Progenitor cell of endocrine pancreas (in vitro differentiated cells): ENCODE data around the gene CCDC137. TPM values are rescaled to one million over a fixed set of nuclear protein-coding genes. Genes with fewer than 3 reads are reported as not detected.

Experiments
- DNase-seq: peaks from one replicate; pipeline ENCODE4 v3.0.0; 2021; ENCODE audit warnings: low spot score; ENCODE audit not compliant: unreplicated experiment
- H3K27ac Mint-ChIP-seq: 2 replicates; pipeline ENCODE4 v1.8.0; 2021; ENCODE audit warnings: mild to moderate bottlenecking, moderate library complexity, mixed read lengths
- H3K27me3 Mint-ChIP-seq: 2 replicates; pipeline ENCODE4 v1.8.0; 2021; ENCODE audit warnings: mixed read lengths
- H3K36me3 Mint-ChIP-seq: 2 replicates; pipeline ENCODE4 v1.8.0; 2022; ENCODE audit warnings: mixed read lengths; ENCODE audit not compliant: insufficient read depth
- H3K4me1 Mint-ChIP-seq: 2 replicates; pipeline ENCODE4 v1.8.0; 2021; ENCODE audit warnings: low read depth, mixed read lengths
- H3K4me3 Mint-ChIP-seq: 2 replicates; pipeline ENCODE4 v1.8.0; 2021; ENCODE audit warnings: low read depth, mild to moderate bottlenecking, moderate library complexity, mixed read lengths
- H3K9me3 Mint-ChIP-seq: 2 replicates; pipeline ENCODE4 v1.8.0; 2021; ENCODE audit warnings: low read depth, mixed read lengths
- total RNA-seq: library from RNA; stranded (reverse); gene quantifications from 2 replicates; pipeline ENCODE4 v1.2.1, GENCODE V29; 2021
- TF ChIP-seq, protein P1 (sequence below): fragments of 200-600 bp; sonication (generic); IDR thresholded peaks from one replicate; pipeline ENCODE4 v1.5.0; 2021; ENCODE audit warnings: antibody characterized with exemption, mild to moderate bottlenecking; ENCODE audit not compliant: unreplicated experiment

The CCDC137 gene
- total RNA-seq, 1 donor from 2014 or later = 26.6 TPM

DNA sequence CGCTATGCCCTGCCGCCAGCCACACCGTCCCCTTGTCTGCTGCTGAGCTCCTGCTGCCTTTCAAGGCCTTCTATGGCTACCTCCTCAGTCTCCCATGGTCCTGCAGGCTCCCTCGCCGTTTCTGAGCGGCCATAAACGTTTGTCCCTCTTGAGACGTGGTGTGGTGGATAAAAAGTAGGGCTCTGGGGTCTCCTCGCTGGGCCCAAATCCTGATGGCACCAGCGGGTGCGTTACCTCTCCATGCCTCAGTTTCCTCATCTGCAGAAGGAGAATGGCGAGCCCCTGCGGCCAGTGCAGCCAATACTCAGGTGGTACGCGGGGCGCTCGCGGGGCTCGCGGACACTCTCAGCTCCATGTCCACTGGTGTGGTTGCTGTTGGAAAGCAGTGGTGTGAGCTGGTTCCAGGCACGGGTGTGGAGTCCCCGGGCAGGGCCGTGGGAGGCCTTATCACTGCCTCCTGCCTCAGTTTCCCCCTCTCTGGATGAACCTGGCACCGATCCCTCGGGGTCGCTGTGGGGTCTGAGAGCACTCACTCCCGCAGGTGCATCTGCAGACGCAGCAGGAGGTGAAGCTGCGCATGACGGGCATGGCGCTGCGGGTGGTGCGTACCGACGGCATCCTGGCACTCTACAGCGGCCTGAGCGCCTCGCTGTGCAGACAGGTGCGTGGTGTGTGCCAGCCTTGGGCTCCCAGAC lies 48.0 kb downstream of the CCDC137 start:
- no peak overlapping the region for H3K4me3 Mint-ChIP-seq

DNA sequence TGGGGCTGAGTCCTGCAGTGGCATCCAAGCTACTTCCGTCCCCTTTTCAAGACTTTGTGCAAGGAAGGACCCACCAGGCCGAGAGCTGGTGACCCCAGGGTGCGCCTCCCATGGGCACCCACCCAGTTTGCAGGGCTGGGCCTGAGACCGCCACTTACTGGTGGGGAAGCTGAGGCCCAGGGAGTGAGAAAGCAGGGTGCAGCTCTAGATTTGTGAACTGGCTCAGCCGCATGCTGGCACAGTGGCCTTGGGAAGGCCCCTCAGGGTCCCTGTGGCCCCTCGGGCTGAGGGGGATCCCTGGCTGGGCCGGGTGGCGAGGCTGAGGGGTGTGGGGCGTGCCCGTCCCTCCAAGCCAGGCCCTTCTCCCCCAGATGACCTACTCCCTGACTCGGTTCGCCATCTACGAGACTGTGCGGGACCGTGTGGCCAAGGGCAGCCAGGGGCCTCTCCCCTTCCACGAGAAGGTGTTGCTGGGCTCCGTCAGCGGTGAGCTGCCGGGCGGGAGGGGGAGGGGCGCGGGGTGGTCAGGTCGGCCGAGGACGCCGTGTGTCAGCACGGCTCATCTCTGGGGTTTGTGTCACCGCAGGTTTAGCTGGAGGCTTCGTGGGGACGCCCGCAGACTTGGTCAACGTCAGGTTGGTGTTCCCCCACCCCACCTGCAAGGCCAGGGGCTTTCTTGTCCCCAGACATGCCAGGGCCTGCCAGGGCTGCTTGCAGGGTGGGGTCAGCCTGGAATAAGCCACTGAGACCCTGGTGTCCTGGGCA lies 48.8 kb downstream of the CCDC137 start:
- H3K36me3 Mint-ChIP-seq = peaks cover 1% of the 10 kb centered on the region
- H3K27ac Mint-ChIP-seq = no peak overlapping the region
- H3K27me3 Mint-ChIP-seq = peaks cover 5% of the 10 kb centered on the region
- TF ChIP-seq, protein P1, sequence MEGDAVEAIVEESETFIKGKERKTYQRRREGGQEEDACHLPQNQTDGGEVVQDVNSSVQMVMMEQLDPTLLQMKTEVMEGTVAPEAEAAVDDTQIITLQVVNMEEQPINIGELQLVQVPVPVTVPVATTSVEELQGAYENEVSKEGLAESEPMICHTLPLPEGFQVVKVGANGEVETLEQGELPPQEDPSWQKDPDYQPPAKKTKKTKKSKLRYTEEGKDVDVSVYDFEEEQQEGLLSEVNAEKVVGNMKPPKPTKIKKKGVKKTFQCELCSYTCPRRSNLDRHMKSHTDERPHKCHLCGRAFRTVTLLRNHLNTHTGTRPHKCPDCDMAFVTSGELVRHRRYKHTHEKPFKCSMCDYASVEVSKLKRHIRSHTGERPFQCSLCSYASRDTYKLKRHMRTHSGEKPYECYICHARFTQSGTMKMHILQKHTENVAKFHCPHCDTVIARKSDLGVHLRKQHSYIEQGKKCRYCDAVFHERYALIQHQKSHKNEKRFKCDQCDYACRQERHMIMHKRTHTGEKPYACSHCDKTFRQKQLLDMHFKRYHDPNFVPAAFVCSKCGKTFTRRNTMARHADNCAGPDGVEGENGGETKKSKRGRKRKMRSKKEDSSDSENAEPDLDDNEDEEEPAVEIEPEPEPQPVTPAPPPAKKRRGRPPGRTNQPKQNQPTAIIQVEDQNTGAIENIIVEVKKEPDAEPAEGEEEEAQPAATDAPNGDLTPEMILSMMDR = no peak
- H3K4me3 Mint-ChIP-seq = no peak overlapping the region
- no peaks in the 10 kb centered on the region for H3K9me3 Mint-ChIP-seq
- H3K4me1 Mint-ChIP-seq = peaks cover 20% of the 10 kb centered on the region
- DNase-seq = no peak

More for the DNA sequence above, 48.0 kb downstream of the CCDC137 start:
- TF ChIP-seq, protein P1 = no peak
- Mint-ChIP-seq H3K36me3 (peaks cover 1% of the 10 kb centered on the region), H3K9me3 (no peaks in the 10 kb centered on the region), H3K27me3 (peaks cover 5% of the 10 kb centered on the region), H3K4me1 (peaks cover 20% of the 10 kb centered on the region), H3K27ac (no peak overlapping the region)
- DNase-seq = no peak

DNA sequence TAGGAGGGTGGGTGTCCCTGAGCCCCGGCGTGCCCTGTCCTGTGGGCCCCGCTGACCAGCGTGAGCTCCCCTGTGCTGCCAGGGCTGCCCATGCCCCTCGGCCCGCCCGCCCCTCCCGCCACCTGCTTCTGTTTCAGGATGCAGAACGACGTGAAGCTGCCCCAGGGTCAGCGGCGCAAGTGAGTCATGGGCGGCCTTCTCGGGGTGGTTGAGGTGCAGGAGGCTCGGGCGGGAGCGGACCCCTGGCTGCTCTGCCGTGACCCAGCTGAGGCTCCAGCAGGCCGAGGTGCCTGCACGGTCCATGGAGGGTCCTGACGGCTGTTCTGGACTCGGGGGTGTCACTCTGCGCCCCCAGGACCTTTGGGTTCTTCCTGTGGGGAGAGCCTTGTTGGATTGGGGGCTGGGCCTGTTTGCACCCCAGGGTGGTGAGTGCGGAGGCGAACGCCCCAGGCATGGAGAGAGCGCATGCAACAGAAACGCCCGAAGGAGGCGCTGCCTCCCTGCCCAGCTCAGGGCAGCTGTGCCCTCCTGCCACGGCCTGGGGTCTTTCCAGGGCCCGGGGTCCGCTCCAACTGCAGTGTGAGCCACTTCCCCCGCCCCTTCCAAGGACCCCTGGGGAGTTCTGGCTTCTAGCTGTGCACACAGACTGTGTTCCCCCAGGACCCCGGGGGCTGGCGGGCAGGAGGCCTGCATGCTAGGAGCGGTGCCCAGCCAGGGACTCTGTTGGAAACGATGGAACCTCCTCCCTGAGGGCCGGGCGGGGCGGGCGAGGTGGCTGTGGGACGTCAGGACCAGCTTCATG lies 49.5 kb downstream of the CCDC137 start:
- H3K9me3 Mint-ChIP-seq = no peaks in the 10 kb centered on the region
- H3K27me3 Mint-ChIP-seq = no peaks in the 10 kb centered on the region
- no peak for DNase-seq
- no peak overlapping the region for H3K4me3 Mint-ChIP-seq
- no peak overlapping the region for H3K27ac Mint-ChIP-seq
- H3K4me1 Mint-ChIP-seq = peaks cover 13% of the 10 kb centered on the region
- TF ChIP-seq, protein P1 = no peak
- H3K36me3 Mint-ChIP-seq = peaks cover 1% of the 10 kb centered on the region

DNA sequence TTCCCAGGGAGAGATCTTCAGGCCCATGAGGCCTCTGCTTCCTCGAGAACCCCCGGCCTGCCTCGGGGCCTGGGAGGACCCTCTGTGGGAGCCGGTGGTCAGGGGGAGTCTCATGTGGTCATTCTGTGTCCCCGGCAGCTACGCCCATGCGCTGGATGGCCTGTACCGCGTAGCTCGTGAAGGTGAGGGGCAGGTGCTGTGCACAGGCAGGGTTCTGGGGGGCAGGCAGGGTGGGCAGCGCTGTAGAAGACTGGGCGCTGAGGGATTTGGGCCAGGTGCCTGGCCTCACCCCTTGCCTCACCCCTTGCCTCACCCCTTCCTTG lies 50.1 kb downstream of the CCDC137 start:
- TF ChIP-seq, protein P1 = no peak
- no peaks in the 10 kb centered on the region for H3K27me3 Mint-ChIP-seq
- H3K36me3 Mint-ChIP-seq = peaks cover 1% of the 10 kb centered on the region
- H3K4me1 Mint-ChIP-seq = peaks cover 12% of the 10 kb centered on the region
- H3K4me3 Mint-ChIP-seq = no peak overlapping the region
- DNase-seq = no peak
- H3K9me3 Mint-ChIP-seq = no peaks in the 10 kb centered on the region
- H3K27ac Mint-ChIP-seq = no peak overlapping the region
